HepG2 (cell line): Measurements from ENCODE around the gene ZNF726. TPM values are rescaled to one million over a fixed set of nuclear protein-coding genes. Genes with fewer than 3 reads are reported as not detected.
A peak's percentile ranks its signal among the peaks of the same experiment; 100 is the strongest.
"Not testable (repeated sequence)": the region's sequence is repeated elsewhere in the genome, so short reads cannot be mapped to it uniquely, and the experiment has no call there.

Source experiments
- ATAC-seq: fragments of 200-7000 bp; cut with Tn5 transposase; 3 replicates; pipeline ENCODE4 v1.9.1; 2020; ENCODE audit warnings: mild to moderate bottlenecking, moderate library complexity
- BruUV-seq: library from RNA; stranded (reverse); fragments of 400-500 nt; replicated peaks from 2 replicates; lab custom pipeline; 2021; lab: Mats Ljungman, UMichigan
- CTCF ChIA-PET: fragments of 300-600 bp; formaldehyde crosslinking; extraction: SDS; loops from one replicate; lab custom pipeline; 2021; ENCODE audit warnings: low total read pairs, inconsistent platforms, low intra/inter-chr PET ratio; lab: Yijun Ruan, JAX
- POLR2A ChIA-PET: fragments of 350-600 bp; sonication (Branson Sonifier 250); formaldehyde crosslinking; loops from one replicate; lab custom pipeline; 2020; ENCODE audit warnings: antibody characterized with exemption, inconsistent platforms; lab: Yijun Ruan, JAX
- DNase-seq: peaks from one replicate; pipeline ENCODE4 v3.0.0-alpha.2; 2015; ENCODE audit warnings: low spot score
- FAIRE-seq: peaks from 3 replicates; lab custom pipeline; 2011; peaks lifted over from hg19 to GRCh38; lab: Jason Lieb, UNC
- H2AFZ ChIP-seq: one replicate; pipeline ENCODE4 v1.6.1; 2011; ENCODE audit warnings: low read length, inconsistent platforms
- H3K27ac ChIP-seq: fragments of 300-600 bp; 3 replicates; pipeline ENCODE4 v1.8.0; 2011; ENCODE audit warnings: mixed run types, mild to moderate bottlenecking, mixed read lengths, low read length, inconsistent platforms; ENCODE audit not compliant: insufficient read depth; ENCODE audit errors: extremely low read length
- H3K27me3 ChIP-seq, 2 experiments: fragments of 200-600 bp in 1 of 2; 2 replicates in 1 of 2; 3 replicates in 1 of 2; pipeline versions ENCODE4 v1.6.0 to v1.8.0; 2011; ENCODE audit warnings: low read length in 2 of 2, mild to moderate bottlenecking in 2 of 2, moderate library complexity in 2 of 2, inconsistent platforms in 1 of 2; ENCODE audit not compliant: insufficient read depth in 2 of 2, control insufficient read depth in 1 of 2
- H3K36me3 ChIP-seq, 2 experiments: fragments of 200-600 bp in 1 of 2; replicated peaks in 1 of 2; 2 replicates in 1 of 2; 3 replicates in 1 of 2; pipeline versions ENCODE4 v1.5.1 to v1.8.0; 2011; ENCODE audit warnings: low read length in 2 of 2, inconsistent platforms in 1 of 2; ENCODE audit not compliant: insufficient read depth in 2 of 2, control insufficient read depth in 1 of 2
- H3K4me1 ChIP-seq: 2 replicates; pipeline ENCODE4 v1.5.1; 2012; ENCODE audit warnings: low read length, inconsistent platforms; ENCODE audit not compliant: insufficient read depth
- H3K4me2 ChIP-seq: 2 replicates; pipeline ENCODE4 v1.6.0; 2011; ENCODE audit warnings: low read depth, low read length, inconsistent platforms
- H3K4me3 ChIP-seq, 3 experiments: fragments of 200-600 bp in 1 of 3; sonication (generic), shearing (Covaris generic) in 1 of 3; replicated peaks in 1 of 3; 2 replicates each; pipeline ENCODE4 v1.5.1; 2011 to 2016; ENCODE audit warnings: low read length in 3 of 3, inconsistent platforms in 2 of 3, low read depth in 2 of 3, mild to moderate bottlenecking in 2 of 3, control low read depth in 1 of 3, mixed read lengths in 1 of 3; ENCODE audit not compliant: insufficient read depth in 1 of 3
- H3K79me2 ChIP-seq: one replicate; pipeline ENCODE4 v1.6.1; 2011; ENCODE audit warnings: low read length, inconsistent platforms; ENCODE audit not compliant: insufficient read depth
- H3K9ac ChIP-seq: 2 replicates; pipeline ENCODE4 v1.6.0; 2011; ENCODE audit warnings: mild to moderate bottlenecking, low read depth, low read length, inconsistent platforms; ENCODE audit not compliant: insufficient read depth
- H3K9me3 ChIP-seq: 2 replicates; pipeline ENCODE4 v1.5.1; 2012; ENCODE audit warnings: mild to moderate bottlenecking, low read length
- H4K20me1 ChIP-seq: 2 replicates; pipeline ENCODE4 v1.6.0; 2011; ENCODE audit warnings: inconsistent platforms, mild to moderate bottlenecking, low read length, moderate library complexity; ENCODE audit not compliant: insufficient read depth
- FOSL2 ChIP-seq: sonication (generic); formaldehyde crosslinking; IDR thresholded peaks from 2 replicates; pipeline ENCODE4 v1.4.0; 2020; ENCODE audit warnings: missing genetic modification reagents
- WGBS: methylation state at CpG from one replicate; pipeline ENCODE4 v1.1.6; 2017; ENCODE audit warnings: low lambda C conversion rate; 5-methylcytosine and 5-hydroxymethylcytosine counted together
- in situ Hi-C: cut with HindIII; loops from 2 replicates; pipeline ENCODE4 v1.10.0; 2017; ENCODE audit warnings: low pct_unique_long_range_greater_than_20kb; ENCODE audit not compliant: extremely low pct_ligation_motif_present
- intact Hi-C: fragments of 100-400 bp; cut with micrococcal nuclease; formaldehyde crosslinking; loops from one replicate; pipeline ENCODE4 v1.10.0; 2022; ENCODE audit not compliant: unreplicated experiment
- polyA plus RNA-seq, 8 experiments: library from polyadenylated mRNA; depleted of rRNA in 3 of 8; stranded (reverse) in 7 of 8; unstranded in 1 of 8; fragments of >200 nt; fragmentation: Illumina TruSeq in 4 of 8; extraction: Trizol in 4 of 8; gene quantifications; 2 replicates each; pipeline versions ENCODE4 v1.2.1 to v1.2.3, GENCODE V29; 2011 to 2016; ENCODE audit warnings: low read depth in 4 of 8, missing spikeins in 1 of 8, mixed read lengths in 1 of 8; ENCODE audit not compliant: insufficient read depth in 1 of 8
- total RNA-seq, 5 experiments: library from RNA; depleted of rRNA; stranded (reverse); fragments of >200 nt; fragmentation: Illumina TruSeq; extraction: Trizol; gene quantifications; 2 replicates each; pipeline ENCODE4 v1.2.3, GENCODE V29; 2016; ENCODE audit warnings: low read depth in 1 of 5
- TF ChIP-seq, protein P1 (sequence below): sonication (generic); formaldehyde crosslinking; IDR thresholded peaks from 2 replicates; pipeline ENCODE4 v1.5.0; 2020; ENCODE audit warnings: mild to moderate bottlenecking, missing genetic modification reagents
- TF ChIP-seq, protein P2 (sequence below): sonication (generic); IDR thresholded peaks from 2 replicates; pipeline ENCODE4 v1.6.1; 2016; ENCODE audit warnings: low read depth, borderline replicate concordance

Gene ZNF726
- total and polyA plus RNA-seq, 2 of the 13 experiments (the other 11 are each of a cell fraction or from before 2014, with no cell fraction given) = not detected

DNA sequence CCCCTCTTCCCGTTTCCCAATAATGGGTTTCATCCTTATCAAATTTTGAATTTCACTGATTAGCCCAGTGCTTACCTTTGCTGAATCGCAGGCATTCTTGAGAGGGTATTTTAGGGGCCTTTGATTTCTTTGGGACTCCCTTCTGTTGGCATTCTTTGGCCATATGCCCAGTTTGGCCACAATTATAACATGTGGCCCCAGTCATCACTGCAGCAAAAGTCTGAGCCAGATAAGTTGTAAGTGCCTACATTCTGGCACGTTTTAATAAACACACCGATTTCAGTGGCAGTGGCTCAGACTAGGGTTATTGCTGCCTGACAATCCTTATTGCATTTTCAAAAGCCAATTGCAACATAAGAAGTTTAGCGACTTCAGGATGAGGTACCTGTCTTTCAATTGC, 41.4 kb downstream of the ZNF726 start (continued):
- TF ChIP-seq, protein P1, sequence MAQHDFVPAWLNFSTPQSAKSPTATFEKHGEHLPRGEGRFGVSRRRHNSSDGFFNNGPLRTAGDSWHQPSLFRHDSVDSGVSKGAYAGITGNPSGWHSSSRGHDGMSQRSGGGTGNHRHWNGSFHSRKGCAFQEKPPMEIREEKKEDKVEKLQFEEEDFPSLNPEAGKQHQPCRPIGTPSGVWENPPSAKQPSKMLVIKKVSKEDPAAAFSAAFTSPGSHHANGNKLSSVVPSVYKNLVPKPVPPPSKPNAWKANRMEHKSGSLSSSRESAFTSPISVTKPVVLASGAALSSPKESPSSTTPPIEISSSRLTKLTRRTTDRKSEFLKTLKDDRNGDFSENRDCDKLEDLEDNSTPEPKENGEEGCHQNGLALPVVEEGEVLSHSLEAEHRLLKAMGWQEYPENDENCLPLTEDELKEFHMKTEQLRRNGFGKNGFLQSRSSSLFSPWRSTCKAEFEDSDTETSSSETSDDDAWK = no peak
- TF ChIP-seq, all 625 proteins: peak for 0

DNA sequence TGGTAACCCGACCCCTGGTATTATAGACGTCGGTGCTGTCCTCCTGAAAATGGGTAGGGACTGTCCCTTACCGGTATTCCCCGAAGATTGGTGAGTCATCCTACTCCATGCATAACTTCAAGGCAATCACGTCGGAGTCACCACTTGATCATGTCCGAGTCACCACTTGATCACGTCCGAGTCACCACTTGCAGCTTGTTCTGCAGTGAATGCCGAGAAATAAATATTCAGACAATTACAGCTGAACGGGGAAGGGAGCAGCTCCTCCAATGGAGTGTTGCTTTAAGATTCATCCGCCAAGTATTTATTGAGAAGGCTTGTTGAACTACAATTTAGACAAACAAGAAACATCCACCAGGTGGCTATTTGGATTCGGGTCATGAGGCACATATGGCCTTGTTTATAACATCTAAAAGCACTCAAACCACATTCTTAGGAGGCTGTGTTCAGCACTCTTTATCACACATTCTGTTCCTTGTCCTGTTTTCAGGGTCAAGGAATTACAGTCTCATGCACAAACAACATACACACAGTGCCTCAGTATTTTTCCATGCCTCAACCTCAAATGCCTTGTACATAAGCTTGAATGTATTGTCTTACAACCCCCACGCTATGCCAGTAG, 43.1 kb downstream of the ZNF726 start:
- TF ChIP-seq, protein P2, sequence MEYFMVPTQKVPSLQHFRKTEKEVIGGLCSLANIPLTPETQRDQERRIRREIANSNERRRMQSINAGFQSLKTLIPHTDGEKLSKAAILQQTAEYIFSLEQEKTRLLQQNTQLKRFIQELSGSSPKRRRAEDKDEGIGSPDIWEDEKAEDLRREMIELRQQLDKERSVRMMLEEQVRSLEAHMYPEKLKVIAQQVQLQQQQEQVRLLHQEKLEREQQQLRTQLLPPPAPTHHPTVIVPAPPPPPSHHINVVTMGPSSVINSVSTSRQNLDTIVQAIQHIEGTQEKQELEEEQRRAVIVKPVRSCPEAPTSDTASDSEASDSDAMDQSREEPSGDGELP = no peak
- peak; percentile 34; the same call in 1 of the 2 replicates for TF ChIP-seq FOSL2 (CRISPR knock-in tag)
- Histone ChIP-seq H3K4me1 (no peaks in the 10 kb centered on the region), H3K4me3 (no peak overlapping the region), H3K79me2 (no peaks in the 10 kb centered on the region), H3K27ac (no peak overlapping the region), H3K27me3 (no peaks in the 10 kb centered on the region), H3K4me2 (no peak overlapping the region), H3K9ac (no peak overlapping the region), H4K20me1 (no peaks in the 10 kb centered on the region), H3K9me3 (peaks cover 94% of the 10 kb centered on the region), H2AFZ (no peak overlapping the region), H3K36me3 (no peaks in the 10 kb centered on the region)
- FAIRE-seq (no peak), ATAC-seq (no peak), DNase-seq (no peak)
- BruUV-seq = no TSS peak
- CTCF ChIA-PET = no interaction called here
- intact Hi-C loops = no loop called here
- in situ Hi-C loops = no loop called here
- POLR2A ChIA-PET = no interaction called here
- 15% methylated on average over 13 of the region's 15 CpGs for WGBS

- CTCF ChIA-PET, H3K27me3 ChIP-seq, intact Hi-C loops, H3K27ac ChIP-seq, ATAC-seq, BruUV-seq, H3K4me3 ChIP-seq, H3K9ac ChIP-seq, H3K4me2 ChIP-seq, H2AFZ ChIP-seq, DNase-seq, H3K4me1 ChIP-seq, FAIRE-seq, H4K20me1 ChIP-seq, in situ Hi-C loops, H3K79me2 ChIP-seq, H3K36me3 ChIP-seq, POLR2A ChIA-PET: not testable (repeated sequence)
- WGBS = 39% methylated on average over 19 of the region's 20 CpGs
- H3K9me3 ChIP-seq = peaks cover 83% of the 10 kb centered on the region
These were observed 48.7 kb downstream of the ZNF726 start for GRCh38 chr19:23963396-23963795.

GRCh38 chr19:23963881-23964280, 49.2 kb downstream of the ZNF726 start:
- BruUV-seq, ATAC-seq, POLR2A ChIA-PET, CTCF ChIA-PET, H3K4me2 ChIP-seq, DNase-seq, FAIRE-seq, H3K4me1 ChIP-seq, in situ Hi-C loops, H3K27ac ChIP-seq, H3K79me2 ChIP-seq, H3K27me3 ChIP-seq, H3K36me3 ChIP-seq, H4K20me1 ChIP-seq, H3K9ac ChIP-seq, H2AFZ ChIP-seq, intact Hi-C loops, H3K4me3 ChIP-seq: not testable (repeated sequence)
- WGBS = 100% methylated on average over 7 of the region's 25 CpGs
- H3K9me3 ChIP-seq = peaks cover 82% of the 10 kb centered on the region
